ENCODE results near the gene TMEM178B. TPM values are rescaled to one million over a fixed set of nuclear protein-coding genes. Genes with fewer than 3 reads are reported as not detected.

The TMEM178B gene
- total and polyA plus RNA-seq, 2 of the 4 experiments (the other 2 are of a cell fraction) = under 0.01 to 0.05 TPM

DNA sequence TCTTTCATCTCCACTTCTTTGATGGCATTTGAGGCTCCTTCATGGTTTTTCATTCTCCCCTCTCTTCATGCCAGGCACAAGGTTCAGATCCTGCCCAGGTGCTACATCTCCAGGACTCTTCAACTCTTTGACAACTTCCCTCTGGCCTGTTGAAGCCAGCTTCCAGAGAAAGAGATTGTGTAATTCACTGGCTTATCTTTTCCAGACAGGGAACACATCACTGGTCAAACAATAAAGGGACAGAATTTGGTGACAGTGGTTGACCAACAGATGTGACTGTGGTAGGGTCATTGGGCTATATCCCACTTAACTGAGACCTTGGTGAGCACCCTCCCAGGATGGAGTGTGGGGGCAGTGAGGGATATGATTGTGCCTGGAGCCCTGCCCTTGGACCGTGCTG is 365.9 kb downstream of the TMEM178B start:
- no peaks in the 10 kb centered on the region for H3K9me1 ChIP-seq (ENCODE audit: insufficient read depth, low read length)
- no peak overlapping the region for H2BK20ac ChIP-seq (ENCODE audit: low read depth, low read length)
- H2BK5ac ChIP-seq (ENCODE audit: low read depth, low read length, poor library complexity, severe bottlenecking) = no peak overlapping the region
- H3K4me2 ChIP-seq (ENCODE audit: low read depth, low read length) = no peak overlapping the region
- BruUV-seq (replicated peaks) = no TSS peak
- TF ChIP-seq, protein P1, sequence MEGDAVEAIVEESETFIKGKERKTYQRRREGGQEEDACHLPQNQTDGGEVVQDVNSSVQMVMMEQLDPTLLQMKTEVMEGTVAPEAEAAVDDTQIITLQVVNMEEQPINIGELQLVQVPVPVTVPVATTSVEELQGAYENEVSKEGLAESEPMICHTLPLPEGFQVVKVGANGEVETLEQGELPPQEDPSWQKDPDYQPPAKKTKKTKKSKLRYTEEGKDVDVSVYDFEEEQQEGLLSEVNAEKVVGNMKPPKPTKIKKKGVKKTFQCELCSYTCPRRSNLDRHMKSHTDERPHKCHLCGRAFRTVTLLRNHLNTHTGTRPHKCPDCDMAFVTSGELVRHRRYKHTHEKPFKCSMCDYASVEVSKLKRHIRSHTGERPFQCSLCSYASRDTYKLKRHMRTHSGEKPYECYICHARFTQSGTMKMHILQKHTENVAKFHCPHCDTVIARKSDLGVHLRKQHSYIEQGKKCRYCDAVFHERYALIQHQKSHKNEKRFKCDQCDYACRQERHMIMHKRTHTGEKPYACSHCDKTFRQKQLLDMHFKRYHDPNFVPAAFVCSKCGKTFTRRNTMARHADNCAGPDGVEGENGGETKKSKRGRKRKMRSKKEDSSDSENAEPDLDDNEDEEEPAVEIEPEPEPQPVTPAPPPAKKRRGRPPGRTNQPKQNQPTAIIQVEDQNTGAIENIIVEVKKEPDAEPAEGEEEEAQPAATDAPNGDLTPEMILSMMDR (conservative IDR thresholded peaks at IDR 0.05; ENCODE audit: low read depth, low read length) = no peak
- TF ChIP-seq NFE2L2 (IDR thresholded peaks at IDR 0.05; ENCODE audit: low read depth, low read length) (no peak), SMC3 (IDR thresholded peaks at IDR 0.05; ENCODE audit: low read depth, low read length) (no peak), CHD1 (IDR thresholded peaks at IDR 0.05; ENCODE audit: low read depth, low read length) (no peak), MAFK (IDR thresholded peaks at IDR 0.05; ENCODE audit: low read depth, low read length) (no peak), POLR2A (IDR thresholded peaks at IDR 0.05; ENCODE audit: low read depth, low read length) (no peak), FOS (IDR thresholded peaks at IDR 0.05; ENCODE audit: low read depth, low read length) (no peak), RAD21 (IDR thresholded peaks at IDR 0.05; ENCODE audit: low read length) (no peak), CEBPB (IDR thresholded peaks at IDR 0.05; ENCODE audit: low read depth, low read length) (no peak), MAZ (IDR thresholded peaks at IDR 0.05; ENCODE audit: borderline replicate concordance, low read depth, low read length) (no peak), RFX5 (IDR thresholded peaks at IDR 0.05; ENCODE audit: low read depth, low read length) (no peak), RCOR1 (IDR thresholded peaks at IDR 0.05; ENCODE audit: insufficient replicate concordance, low read length) (no peak), MXI1 (IDR thresholded peaks at IDR 0.05; ENCODE audit: borderline replicate concordance, low read depth, low read length) (no peak), BHLHE40 (IDR thresholded peaks at IDR 0.05; ENCODE audit: low read depth, low read length) (no peak)
- TF ChIP-seq, protein P2, sequence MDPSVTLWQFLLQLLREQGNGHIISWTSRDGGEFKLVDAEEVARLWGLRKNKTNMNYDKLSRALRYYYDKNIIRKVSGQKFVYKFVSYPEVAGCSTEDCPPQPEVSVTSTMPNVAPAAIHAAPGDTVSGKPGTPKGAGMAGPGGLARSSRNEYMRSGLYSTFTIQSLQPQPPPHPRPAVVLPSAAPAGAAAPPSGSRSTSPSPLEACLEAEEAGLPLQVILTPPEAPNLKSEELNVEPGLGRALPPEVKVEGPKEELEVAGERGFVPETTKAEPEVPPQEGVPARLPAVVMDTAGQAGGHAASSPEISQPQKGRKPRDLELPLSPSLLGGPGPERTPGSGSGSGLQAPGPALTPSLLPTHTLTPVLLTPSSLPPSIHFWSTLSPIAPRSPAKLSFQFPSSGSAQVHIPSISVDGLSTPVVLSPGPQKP (IDR thresholded peaks at IDR 0.05; ENCODE audit: borderline replicate concordance, low read depth, low read length) = no peak
- TF ChIP-seq, protein P3, sequence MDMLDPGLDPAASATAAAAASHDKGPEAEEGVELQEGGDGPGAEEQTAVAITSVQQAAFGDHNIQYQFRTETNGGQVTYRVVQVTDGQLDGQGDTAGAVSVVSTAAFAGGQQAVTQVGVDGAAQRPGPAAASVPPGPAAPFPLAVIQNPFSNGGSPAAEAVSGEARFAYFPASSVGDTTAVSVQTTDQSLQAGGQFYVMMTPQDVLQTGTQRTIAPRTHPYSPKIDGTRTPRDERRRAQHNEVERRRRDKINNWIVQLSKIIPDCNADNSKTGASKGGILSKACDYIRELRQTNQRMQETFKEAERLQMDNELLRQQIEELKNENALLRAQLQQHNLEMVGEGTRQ (IDR thresholded peaks at IDR 0.05; ENCODE audit: low read depth, low read length) = no peak
- intact Hi-C loops (cut with micrococcal nuclease) = no loop called here
- no peak overlapping the region for H3K18ac ChIP-seq (ENCODE audit: low read depth, low read length)
- H4K8ac ChIP-seq (ENCODE audit: low read depth in 2 of 2, low read length in 2 of 2) = no peak overlapping the region
- no peak overlapping the region for H2AK9ac ChIP-seq (replicated peaks; ENCODE audit: low read depth, low read length, poor library complexity)
- no peaks in the 10 kb centered on the region for H3K79me1 ChIP-seq (ENCODE audit: low read depth in 1 of 2, low read length in 2 of 2)
- no peak overlapping the region for H3K27ac ChIP-seq (ENCODE audit: insufficient read depth, low read length)
- H2AK5ac ChIP-seq (ENCODE audit: low read depth, low read length) = no peak overlapping the region
- H3K4me3 ChIP-seq (ENCODE audit: insufficient read depth, low read depth, low read length) = no peak overlapping the region
- H3K9me3 ChIP-seq (ENCODE audit: control insufficient read depth, insufficient read depth, low read length) = peaks cover 12% of the 10 kb centered on the region; the same call in 1 of the 2 replicates
- H2BK15ac ChIP-seq (ENCODE audit: low read depth, low read length) = no peak overlapping the region
- CTCF ChIA-PET = no interaction called here
- H3K23ac ChIP-seq (ENCODE audit: low read depth, low read length) = no peak overlapping the region
- no peaks in the 10 kb centered on the region for H3K36me3 ChIP-seq (ENCODE audit: control insufficient read depth, insufficient read depth, low read length)
- no peak overlapping the region for H4K91ac ChIP-seq (ENCODE audit: insufficient read depth, low read depth, low read length)
- no peak overlapping the region for H2AFZ ChIP-seq (replicated peaks; ENCODE audit: low read length, poor library complexity)
- DNase-seq (no peak), ATAC-seq (ENCODE audit: low read depth) (no peak)
- H3K4me1 ChIP-seq (ENCODE audit: control insufficient read depth, insufficient read depth, low read length) = no peaks in the 10 kb centered on the region
- H3K4ac ChIP-seq (ENCODE audit: low read depth, low read length) = no peak overlapping the region
- dilution Hi-C loops (cut with HindIII; ENCODE audit: low sequenced_read_pairs, unreplicated experiment) = no loop called here
- no peak overlapping the region for H4K5ac ChIP-seq (ENCODE audit: low read depth, low read length)
- H4K20me1 ChIP-seq (ENCODE audit: insufficient read depth, low read length) = no peaks in the 10 kb centered on the region
- no peak overlapping the region for H3K56ac ChIP-seq (ENCODE audit: extremely low read depth, insufficient read depth, low read length)
- 0% methylated on average over 1 of the region's 1 CpG; no CpG with 5 or more reads in 1 of the 2 experiments for WGBS, 2 experiments (ENCODE audit: extremely low coverage in 2 of 2, insufficient read length in 1 of 2)
- no peak overlapping the region for H3K14ac ChIP-seq (replicated peaks; ENCODE audit: low read depth, low read length)
- H2BK120ac ChIP-seq (ENCODE audit: low read depth, low read length) = no peak overlapping the region
- no peak overlapping the region for H3K9ac ChIP-seq (ENCODE audit: low read depth, low read length)
- H3K27me3 ChIP-seq (ENCODE audit: control insufficient read depth, insufficient read depth, low read length) = no peaks in the 10 kb centered on the region
- in situ Hi-C loops (cut with MboI; ENCODE audit: low sequenced_read_pairs) = no loop called here
- POLR2A ChIA-PET (ENCODE audit: unreplicated experiment) = no interaction called here

All from IMR-90 (cell line).